PFSK-1 (cell line): ENCODE data around the gene PRKAR1A.

Experiments used
- FOXP2 ChIP-seq: optimal IDR thresholded peaks from 2 replicates; pipeline ENCODE3; 2011; ENCODE audit warnings: borderline replicate concordance, control low read depth, inconsistent platforms; ENCODE audit not compliant: insufficient read depth; ENCODE audit errors: extremely low read length, extremely low read depth
- POLR2AphosphoS5 ChIP-seq: IDR thresholded peaks from 2 replicates; pipeline ENCODE4 v1.6.1; 2012; ENCODE audit warnings: low read depth, mild to moderate bottlenecking, control low read depth, low read length, moderate library complexity
- SIN3A ChIP-seq: IDR thresholded peaks from 2 replicates; pipeline ENCODE4 v1.6.1; 2012; ENCODE audit warnings: mild to moderate bottlenecking, low read length, moderate library complexity, borderline replicate concordance; ENCODE audit not compliant: insufficient read depth
- TAF1 ChIP-seq: IDR thresholded peaks from 2 replicates; pipeline ENCODE4 v1.6.1; 2012; ENCODE audit warnings: low read length, control low read depth, borderline replicate concordance; ENCODE audit not compliant: insufficient read depth
- TF ChIP-seq, protein P1 (sequence below), 2 experiments: IDR thresholded peaks; 2 replicates each; pipeline versions ENCODE4 v1.6.1 to v1.8.0; 2011 to 2012; ENCODE audit warnings: low read depth in 2 of 2, low read length in 2 of 2, control low read depth in 1 of 2, inconsistent platforms in 1 of 2, mild to moderate bottlenecking in 1 of 2, moderate library complexity in 1 of 2; ENCODE audit not compliant: insufficient read depth in 1 of 2

DNA sequence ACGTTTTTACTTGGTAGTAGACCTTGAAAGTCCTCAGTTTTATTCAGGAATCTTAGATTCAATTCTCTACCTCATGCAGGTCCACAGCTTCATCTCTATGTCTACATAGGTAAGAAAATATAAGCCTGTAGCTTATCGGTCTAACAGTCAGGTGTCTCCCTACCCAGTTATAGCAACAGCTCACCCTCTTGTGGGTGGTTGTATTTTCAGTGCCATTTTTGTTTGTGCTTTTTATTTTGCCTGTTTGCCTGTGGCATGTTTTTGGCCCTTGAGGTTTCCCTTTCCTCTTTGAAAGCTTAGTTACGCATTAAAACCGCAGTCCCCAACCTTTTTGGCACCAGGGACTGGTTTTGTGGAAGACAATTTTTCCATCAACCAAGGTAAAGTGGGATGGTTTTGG lies 31.3 kb upstream of the PRKAR1A start:
- TF ChIP-seq, protein P1, sequence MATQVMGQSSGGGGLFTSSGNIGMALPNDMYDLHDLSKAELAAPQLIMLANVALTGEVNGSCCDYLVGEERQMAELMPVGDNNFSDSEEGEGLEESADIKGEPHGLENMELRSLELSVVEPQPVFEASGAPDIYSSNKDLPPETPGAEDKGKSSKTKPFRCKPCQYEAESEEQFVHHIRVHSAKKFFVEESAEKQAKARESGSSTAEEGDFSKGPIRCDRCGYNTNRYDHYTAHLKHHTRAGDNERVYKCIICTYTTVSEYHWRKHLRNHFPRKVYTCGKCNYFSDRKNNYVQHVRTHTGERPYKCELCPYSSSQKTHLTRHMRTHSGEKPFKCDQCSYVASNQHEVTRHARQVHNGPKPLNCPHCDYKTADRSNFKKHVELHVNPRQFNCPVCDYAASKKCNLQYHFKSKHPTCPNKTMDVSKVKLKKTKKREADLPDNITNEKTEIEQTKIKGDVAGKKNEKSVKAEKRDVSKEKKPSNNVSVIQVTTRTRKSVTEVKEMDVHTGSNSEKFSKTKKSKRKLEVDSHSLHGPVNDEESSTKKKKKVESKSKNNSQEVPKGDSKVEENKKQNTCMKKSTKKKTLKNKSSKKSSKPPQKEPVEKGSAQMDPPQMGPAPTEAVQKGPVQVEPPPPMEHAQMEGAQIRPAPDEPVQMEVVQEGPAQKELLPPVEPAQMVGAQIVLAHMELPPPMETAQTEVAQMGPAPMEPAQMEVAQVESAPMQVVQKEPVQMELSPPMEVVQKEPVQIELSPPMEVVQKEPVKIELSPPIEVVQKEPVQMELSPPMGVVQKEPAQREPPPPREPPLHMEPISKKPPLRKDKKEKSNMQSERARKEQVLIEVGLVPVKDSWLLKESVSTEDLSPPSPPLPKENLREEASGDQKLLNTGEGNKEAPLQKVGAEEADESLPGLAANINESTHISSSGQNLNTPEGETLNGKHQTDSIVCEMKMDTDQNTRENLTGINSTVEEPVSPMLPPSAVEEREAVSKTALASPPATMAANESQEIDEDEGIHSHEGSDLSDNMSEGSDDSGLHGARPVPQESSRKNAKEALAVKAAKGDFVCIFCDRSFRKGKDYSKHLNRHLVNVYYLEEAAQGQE (IDR thresholded peaks at IDR 0.05; ENCODE audit: insufficient read depth in 1 of 2, low read depth in 2 of 2, low read length in 2 of 2): no peak
- no peak for TF ChIP-seq FOXP2
- no peak for TF ChIP-seq SIN3A
- no peak for TF ChIP-seq POLR2AphosphoS5
- no peak for TF ChIP-seq TAF1
